ENCODE measurements around the gene BCL11B.

BCL11B gene

DNA sequence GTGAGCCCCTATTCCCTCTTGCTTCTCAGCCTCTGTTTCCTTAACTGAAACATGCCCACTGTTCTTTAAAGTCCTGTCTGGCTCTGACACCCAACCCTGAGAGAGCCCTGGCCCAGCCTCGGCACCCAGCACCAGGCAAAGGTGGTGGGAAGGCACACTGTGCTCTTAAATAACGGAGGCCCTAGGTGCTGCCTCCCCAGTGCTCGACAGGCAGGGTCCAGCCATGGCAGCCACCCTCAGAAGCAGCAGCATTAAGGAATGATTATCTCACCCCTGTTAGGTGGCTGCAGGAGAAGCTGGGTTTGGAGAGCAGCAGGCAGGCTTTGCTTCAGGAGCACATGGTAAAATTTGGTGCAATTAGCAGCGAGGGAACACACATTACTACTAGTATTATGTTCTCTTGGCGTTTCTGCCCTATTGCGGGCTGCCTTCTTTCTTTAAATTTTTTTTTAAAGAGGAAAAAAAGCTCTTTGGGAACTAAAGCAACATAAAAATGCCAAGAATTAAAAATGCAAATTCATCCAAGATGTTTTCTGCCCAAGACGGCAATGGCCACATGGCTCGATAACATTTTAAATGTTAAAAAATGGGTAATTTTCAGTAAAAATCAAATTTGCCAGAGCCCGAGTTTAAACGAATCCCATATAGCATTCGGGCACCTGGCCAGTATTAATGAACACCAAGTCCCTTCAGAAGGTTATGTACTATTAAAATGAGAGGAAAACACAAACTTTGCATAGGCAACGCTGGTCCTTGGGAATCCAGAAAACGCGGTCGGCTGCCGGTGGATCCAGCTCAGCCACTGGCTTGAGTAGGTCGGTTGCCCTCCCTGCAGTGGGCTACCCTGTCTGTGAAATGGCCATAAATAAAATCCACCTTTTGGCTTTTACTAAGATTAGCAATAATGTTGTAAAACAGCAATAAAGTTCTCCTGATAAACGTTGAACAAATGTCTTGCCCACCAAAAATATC, 152.2 kb downstream of the BCL11B start:
- no peak for DNase-seq (ENCODE audit: low read depth in 2 of 2)
